ENCODE measurements around the gene NEK7. TPM values are rescaled to one million over a fixed set of nuclear protein-coding genes. Genes with fewer than 3 reads are reported as not detected.

NEK7 gene
- total RNA-seq (2012; rRNA removed) (297 and 467 TPM in 2 replicates), polyA plus RNA-seq (2012; rRNA removed) (82.8 and 89.0 TPM in 2 replicates), Bru-seq, nascent RNA (percentile 95 among the genes with signal in this experiment), BruChase-seq, experiment 1, labeled RNA remaining after a 6-hour chase (percentile 77 among the genes with signal in this experiment), BruChase-seq, experiment 2, labeled RNA remaining after a 2-hour chase (percentile 81 among the genes with signal in this experiment)
- polyA plus RNA-seq (2012; cell fraction: cytosol; rRNA removed): 23.2 and 34.7 TPM in 2 replicates
- polyA plus RNA-seq (2012; cell fraction: nucleus; rRNA removed; ENCODE audit: low replicate concordance): 11.9 and 86.4 TPM in 2 replicates
- long read RNA-seq, full-length matches to known transcripts: 213 of 287 reads
- long read RNA-seq, partial matches to known transcripts: 7 of 287 reads
- long read RNA-seq, other reads (novel, unspliced or antisense): 67 of 287 reads

- peaks cover 3% of the 10 kb centered on the region; the same call in 1 of the 2 replicates for H3K4me1 ChIP-seq (ENCODE audit: control insufficient read depth, insufficient read depth, low read length)
- peak within 1 kb of the TSS; percentile 90; a peak in 3 of 4 replicates for H4K8ac ChIP-seq (ENCODE audit: low read depth in 2 of 2, low read length in 2 of 2)
- peak within 1 kb of the TSS; percentile 92 for H2AK9ac ChIP-seq (replicated peaks; ENCODE audit: low read depth, low read length, poor library complexity)
- ATAC-seq (ENCODE audit: low read depth) (peak; percentile 71), DNase-seq (peak; percentile 78)
- H4K20me1 ChIP-seq (ENCODE audit: insufficient read depth, low read length): no peaks in the 10 kb centered on the region
- H3K18ac ChIP-seq (ENCODE audit: low read depth, low read length): peak within 1 kb of the TSS; percentile 81
- peak within 1 kb of the TSS; percentile 97 for H2AK5ac ChIP-seq (ENCODE audit: low read depth, low read length)
- peak within 1 kb of the TSS; percentile 93 for H3K27ac ChIP-seq (ENCODE audit: insufficient read depth, low read length)
- peak within 1 kb of the TSS; percentile 11; the same call in 1 of the 2 replicates for H2BK20ac ChIP-seq (ENCODE audit: low read depth, low read length)
- H4K91ac ChIP-seq (ENCODE audit: insufficient read depth, low read depth, low read length): peak within 1 kb of the TSS; percentile 85
- H3K36me3 ChIP-seq (ENCODE audit: control insufficient read depth, insufficient read depth, low read length): no peaks in the 10 kb centered on the region
- no TSS peak for BruUV-seq (replicated peaks)
- WGBS, 2 experiments (ENCODE audit: extremely low coverage in 2 of 2, insufficient read length in 1 of 2): 1% methylated on average over 25 of the region's 63 CpGs; no CpG with 5 or more reads in 1 of the 2 experiments
- peaks cover 0 to 23% of the 10 kb centered on the region in 2 experiments; a peak in 2 of 4 replicates for H3K79me1 ChIP-seq (ENCODE audit: low read depth in 1 of 2, low read length in 2 of 2)
- H2BK5ac ChIP-seq (ENCODE audit: low read depth, low read length, poor library complexity, severe bottlenecking): peak within 1 kb of the TSS; percentile 87
- TF ChIP-seq POLR2A (IDR thresholded peaks at IDR 0.05; ENCODE audit: low read depth, low read length) (peak; percentile 86; the same call in 1 of the 2 replicates), MAZ (IDR thresholded peaks at IDR 0.05; ENCODE audit: borderline replicate concordance, low read depth, low read length) (peak; percentile 57; the same call in 1 of the 2 replicates), RCOR1 (IDR thresholded peaks at IDR 0.05; ENCODE audit: insufficient replicate concordance, low read length) (peak; percentile 39), USF2 (IDR thresholded peaks at IDR 0.05; ENCODE audit: low read depth, low read length) (peak; percentile 26; the same call in 1 of the 2 replicates), CHD1 (IDR thresholded peaks at IDR 0.05; ENCODE audit: low read depth, low read length) (no peak), CTCF (conservative IDR thresholded peaks at IDR 0.05; ENCODE audit: low read depth, low read length) (peak; percentile 10; the same call in 1 of the 2 replicates), RFX5 (IDR thresholded peaks at IDR 0.05; ENCODE audit: low read depth, low read length) (no peak), NFE2L2 (IDR thresholded peaks at IDR 0.05; ENCODE audit: low read depth, low read length) (no peak), MXI1 (IDR thresholded peaks at IDR 0.05; ENCODE audit: borderline replicate concordance, low read depth, low read length) (peak; percentile 76; the same call in 1 of the 2 replicates), RAD21 (IDR thresholded peaks at IDR 0.05; ENCODE audit: low read length) (peak; percentile 25; the same call in 1 of the 2 replicates), MAFK (IDR thresholded peaks at IDR 0.05; ENCODE audit: low read depth, low read length) (no peak)
- peak within 1 kb of the TSS; percentile 76 for H2BK120ac ChIP-seq (ENCODE audit: low read depth, low read length)
- H2AFZ ChIP-seq (replicated peaks; ENCODE audit: low read length, poor library complexity): peak within 1 kb of the TSS; percentile 95
- H4K5ac ChIP-seq (ENCODE audit: low read depth, low read length): peak within 1 kb of the TSS; percentile 81
- dilution Hi-C loops (cut with HindIII; ENCODE audit: low sequenced_read_pairs, unreplicated experiment) (no loop called here), intact Hi-C loops (cut with micrococcal nuclease) (loop anchor here (1.0 to 5.0 kb wide), 6 partner anchors 68 to 538 kb away; partner anchors contain the start of gene LHX9), in situ Hi-C loops (cut with MboI; ENCODE audit: low sequenced_read_pairs) (no loop called here)
- H3K56ac ChIP-seq (ENCODE audit: extremely low read depth, insufficient read depth, low read length): peak within 1 kb of the TSS; percentile 90
- H3K4me2 ChIP-seq (ENCODE audit: low read depth, low read length): peak within 1 kb of the TSS; percentile 96
- ChIA-PET POLR2A (ENCODE audit: unreplicated experiment) (interaction anchor here (0.6 kb wide), 1 partner anchor 429 kb away, joined by 7 read pairs; no protein-coding TSS in a partner anchor), CTCF (interaction anchor here (0.6 to 1.6 kb wide), 6 partner anchors 13 to 824 kb away, joined by 3 to 4 read pairs (median 4); no protein-coding TSS in a partner anchor)
- H3K9me1 ChIP-seq (ENCODE audit: insufficient read depth, low read length): no peaks in the 10 kb centered on the region
- peak within 1 kb of the TSS; percentile 77 for H3K4me3 ChIP-seq (ENCODE audit: insufficient read depth, low read depth, low read length)
- H3K9me3 ChIP-seq (ENCODE audit: control insufficient read depth, insufficient read depth, low read length): no peaks in the 10 kb centered on the region
- peak within 1 kb of the TSS; percentile 99 for H3K9ac ChIP-seq (ENCODE audit: low read depth, low read length)
- H3K14ac ChIP-seq (replicated peaks; ENCODE audit: low read depth, low read length): peak within 1 kb of the TSS; percentile 93
- peak within 1 kb of the TSS; percentile 74; the same call in 2 of the 3 replicates for H2BK15ac ChIP-seq (ENCODE audit: low read depth, low read length)
- peak within 1 kb of the TSS; percentile 87 for H3K4ac ChIP-seq (ENCODE audit: low read depth, low read length)
- H3K27me3 ChIP-seq (ENCODE audit: control insufficient read depth, insufficient read depth, low read length): no peaks in the 10 kb centered on the region
- peak within 1 kb of the TSS; percentile 98 for H3K23ac ChIP-seq (ENCODE audit: low read depth, low read length)
Measured at GRCh38 chr1:198156745-198157240, at the start of gene NEK7. TSS of gene NEK7 (plus strand) at chr1:198156998. CDS start at chr1:198232581, 75,583 bp downstream.
